ENCODE results near the gene FAM120A. TPM values are rescaled to one million over a fixed set of nuclear protein-coding genes. Genes with fewer than 3 reads are reported as not detected.
A peak's percentile ranks its signal among the peaks of the same experiment; 100 is the strongest.

Gene FAM120A
- total and polyA plus RNA-seq, 9 of the 15 experiments (the other 6 are each of a cell fraction or from before 2014, with no cell fraction given): 8.7 to 71.0 (median 42.2) TPM

- H4K20me1 ChIP-seq (replicated peaks; ENCODE audit: control insufficient read depth, insufficient read depth, low read length): no peaks in the 10 kb centered on the region
- no peaks in the 10 kb centered on the region for H3K79me2 ChIP-seq (ENCODE audit: control insufficient read depth, insufficient read depth, low read length)
- no peaks in the 10 kb centered on the region for H3K4me1 ChIP-seq (replicated peaks in 1 of 2; ENCODE audit: control insufficient read depth in 2 of 2, insufficient read depth in 2 of 2, low read length in 2 of 2)
- ChIA-PET CTCF (ENCODE audit: low intra/inter-chr PET ratio) (no interaction called here), POLR2A (no interaction called here)
- TF ChIP-seq MAFF (IDR thresholded peaks at IDR 0.05; ENCODE audit: low read length) (no peak), PHF20 (IDR thresholded peaks at IDR 0.05; ENCODE audit: partially characterized antibody) (no peak), TCF3 (CRISPR knock-in tag; IDR thresholded peaks at IDR 0.05) (no peak), PBX2 (CRISPR knock-in tag; IDR thresholded peaks at IDR 0.05; ENCODE audit: low read depth) (no peak), PBX2 (tag; conservative IDR thresholded peaks at IDR 0.05; ENCODE audit: low read depth) (peak; percentile 54), MEIS2 (IDR thresholded peaks at IDR 0.05; ENCODE audit: partially characterized antibody) (peak; percentile 58), XRCC5 (IDR thresholded peaks at IDR 0.05; ENCODE audit: low read depth, low read length) (no peak), PKNOX1 (IDR thresholded peaks at IDR 0.05) (peak; percentile 76), RNF219 (CRISPR knock-in tag; IDR thresholded peaks at IDR 0.05) (no peak), MBD1 (CRISPR knock-in tag; IDR thresholded peaks at IDR 0.05) (no peak), GATAD2A (IDR thresholded peaks at IDR 0.05) (no peak), FOXM1 (IDR thresholded peaks at IDR 0.05; ENCODE audit: low read depth) (no peak), FOXM1 (CRISPR knock-in tag; IDR thresholded peaks at IDR 0.05; ENCODE audit: low read depth) (no peak), ZNF24 (IDR thresholded peaks at IDR 0.05) (no peak), HIVEP1 (CRISPR knock-in tag; IDR thresholded peaks at IDR 0.05) (no peak), ZFX (CRISPR knock-in tag; IDR thresholded peaks at IDR 0.05) (no peak), HNRNPH1 (optimal IDR thresholded peaks at IDR 0.05; ENCODE audit: low read depth, low read length) (no peak), ZNF133 (CRISPR knock-in tag; IDR thresholded peaks at IDR 0.05) (no peak)
- no peak for ATAC-seq
- no peaks in the 10 kb centered on the region for H3K27me3 ChIP-seq (ENCODE audit: control insufficient read depth in 2 of 2, insufficient read depth in 2 of 2, low read length in 2 of 2)
- no TSS peak for BruUV-seq (replicated peaks)
- in situ Hi-C loops (cut with MboI) (no loop called here), intact Hi-C loops (cut with micrococcal nuclease) (no loop called here)
- H3K27ac ChIP-seq (ENCODE audit: extremely low read depth, low read depth, low read length): no peak overlapping the region
- H3K9me3 ChIP-seq (replicated peaks; ENCODE audit: control insufficient read depth, insufficient read depth, low read depth, low read length): no peaks in the 10 kb centered on the region
- H3K4me2 ChIP-seq (ENCODE audit: insufficient read depth, low read length): no peak overlapping the region
- H2AFZ ChIP-seq (ENCODE audit: low read depth, low read length): no peak overlapping the region
- no peak for DNase-seq (ENCODE audit: extremely low read depth in 1 of 4, low spot score in 3 of 4)
- FAIRE-seq: no peak
- H3K9me1 ChIP-seq (ENCODE audit: control insufficient read depth, insufficient read depth, low read length): no peaks in the 10 kb centered on the region
- no peak overlapping the region for H3K9ac ChIP-seq (ENCODE audit: insufficient read depth in 1 of 2, low read depth in 2 of 2, low read length in 2 of 2)
- H3K36me3 ChIP-seq (ENCODE audit: control insufficient read depth, insufficient read depth, low read length): peaks cover 86% of the 10 kb centered on the region
- H3K4me3 ChIP-seq: no peak overlapping the region
- WGBS (ENCODE audit: insufficient coverage, low coverage, missing lambda C conversion rate): 94% methylated on average over 1 of the region's 1 CpG
Observed at GRCh38 chr9:93552923-93553322, 101.4 kb downstream of the FAM120A start.
